Cardiac muscle cell (in vitro differentiated cells and primary cell): ENCODE measurements around the gene SYNPO. TPM values are rescaled to one million over a fixed set of nuclear protein-coding genes. Genes with fewer than 3 reads are reported as not detected.

Experiments used
- DNase-seq, 2 donors: peaks; one replicate each; pipeline versions ENCODE4 v3.0.0 to v3.0.0-alpha.2; 2010 to 2017; ENCODE audit warnings: low read depth in 1 of 2, low spot score in 1 of 2
- H3K27ac ChIP-seq: fragments of 200-600 bp; sonication (generic); 2 replicates; pipeline ENCODE4 v1.5.1; 2016
- H3K27me3 ChIP-seq: fragments of 200-600 bp; sonication (generic); 2 replicates; pipeline ENCODE4 v1.6.0; 2016; ENCODE audit warnings: control low read depth
- H3K36me3 ChIP-seq: fragments of 200-600 bp; sonication (generic); 2 replicates; pipeline ENCODE4 v1.5.1; 2016; ENCODE audit warnings: control low read depth
- H3K4me1 ChIP-seq: fragments of 200-600 bp; sonication (generic); 2 replicates; pipeline ENCODE4 v1.8.1; 2017; ENCODE audit warnings: low read depth, mild to moderate bottlenecking, mixed run types
- H3K4me3 ChIP-seq: fragments of 200-600 bp; sonication (generic); 2 replicates; pipeline ENCODE4 v1.5.1; 2016; ENCODE audit warnings: mild to moderate bottlenecking
- H3K9me3 ChIP-seq: fragments of 200-600 bp; sonication (generic); 2 replicates; pipeline ENCODE4 v1.5.1; 2017; ENCODE audit warnings: low read depth, mild to moderate bottlenecking, control low read depth
- polyA plus RNA-seq: library from polyadenylated mRNA; unstranded; fragments of >200 nt; fragmentation: Nextera tagmentation; extraction: Ambion mirVana; gene quantifications from 2 replicates; pipeline ENCODE4 v1.2.1, GENCODE V29; 2016
- total RNA-seq: library from RNA; depleted of rRNA; stranded (reverse); fragments of >200 nt; gene quantifications from 2 replicates; pipeline ENCODE4 v1.2.3, GENCODE V29; 2016
- TF ChIP-seq, protein P1 (sequence below): IDR thresholded peaks from 2 replicates; pipeline ENCODE4 v1.5.1; 2012; ENCODE audit warnings: low read depth, mild to moderate bottlenecking, low read length

Gene SYNPO
- total and polyA plus RNA-seq, 2 experiments from 2014 or later = 1.1 to 2.7 TPM

DNA sequence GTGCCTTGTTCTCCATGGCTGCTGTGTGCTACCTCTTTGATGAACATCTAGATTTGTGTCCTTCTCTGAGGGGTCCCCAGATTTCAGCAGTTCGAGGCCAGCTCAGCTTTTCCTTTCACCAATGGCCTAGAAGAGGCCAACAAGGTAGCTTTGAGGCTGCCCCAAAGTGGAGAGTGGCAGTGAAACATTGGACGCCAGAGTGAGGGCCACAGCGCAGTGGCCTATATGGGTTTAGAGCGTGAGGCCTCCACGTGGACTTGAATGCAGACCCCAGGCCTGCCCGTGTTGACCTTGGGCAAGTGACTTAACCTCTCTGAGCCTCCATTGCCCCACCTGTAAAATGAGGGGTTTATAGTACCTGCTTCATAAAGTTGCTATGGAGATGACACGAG lies 32.4 kb downstream of the SYNPO start:
- Histone ChIP-seq H3K27ac (no peak overlapping the region), H3K4me1 (no peaks in the 10 kb centered on the region), H3K9me3 (no peaks in the 10 kb centered on the region), H3K36me3 (no peaks in the 10 kb centered on the region), H3K4me3 (peak overlapping the region; percentile 56), H3K27me3 (no peaks in the 10 kb centered on the region)
- TF ChIP-seq, protein P1, sequence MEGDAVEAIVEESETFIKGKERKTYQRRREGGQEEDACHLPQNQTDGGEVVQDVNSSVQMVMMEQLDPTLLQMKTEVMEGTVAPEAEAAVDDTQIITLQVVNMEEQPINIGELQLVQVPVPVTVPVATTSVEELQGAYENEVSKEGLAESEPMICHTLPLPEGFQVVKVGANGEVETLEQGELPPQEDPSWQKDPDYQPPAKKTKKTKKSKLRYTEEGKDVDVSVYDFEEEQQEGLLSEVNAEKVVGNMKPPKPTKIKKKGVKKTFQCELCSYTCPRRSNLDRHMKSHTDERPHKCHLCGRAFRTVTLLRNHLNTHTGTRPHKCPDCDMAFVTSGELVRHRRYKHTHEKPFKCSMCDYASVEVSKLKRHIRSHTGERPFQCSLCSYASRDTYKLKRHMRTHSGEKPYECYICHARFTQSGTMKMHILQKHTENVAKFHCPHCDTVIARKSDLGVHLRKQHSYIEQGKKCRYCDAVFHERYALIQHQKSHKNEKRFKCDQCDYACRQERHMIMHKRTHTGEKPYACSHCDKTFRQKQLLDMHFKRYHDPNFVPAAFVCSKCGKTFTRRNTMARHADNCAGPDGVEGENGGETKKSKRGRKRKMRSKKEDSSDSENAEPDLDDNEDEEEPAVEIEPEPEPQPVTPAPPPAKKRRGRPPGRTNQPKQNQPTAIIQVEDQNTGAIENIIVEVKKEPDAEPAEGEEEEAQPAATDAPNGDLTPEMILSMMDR = no peak
- DNase-seq = no peak

GRCh38 chr5:150674341-150674821 lies 33.9 kb downstream of the SYNPO start:
- no peaks in the 10 kb centered on the region for H3K36me3 ChIP-seq
- TF ChIP-seq, protein P1 = no peak
- H3K27ac ChIP-seq = peak overlapping the region; percentile 44
- H3K27me3 ChIP-seq = no peaks in the 10 kb centered on the region
- H3K9me3 ChIP-seq = no peaks in the 10 kb centered on the region
- no peak for DNase-seq
- H3K4me1 ChIP-seq = no peaks in the 10 kb centered on the region
- no peak overlapping the region for H3K4me3 ChIP-seq

DNA sequence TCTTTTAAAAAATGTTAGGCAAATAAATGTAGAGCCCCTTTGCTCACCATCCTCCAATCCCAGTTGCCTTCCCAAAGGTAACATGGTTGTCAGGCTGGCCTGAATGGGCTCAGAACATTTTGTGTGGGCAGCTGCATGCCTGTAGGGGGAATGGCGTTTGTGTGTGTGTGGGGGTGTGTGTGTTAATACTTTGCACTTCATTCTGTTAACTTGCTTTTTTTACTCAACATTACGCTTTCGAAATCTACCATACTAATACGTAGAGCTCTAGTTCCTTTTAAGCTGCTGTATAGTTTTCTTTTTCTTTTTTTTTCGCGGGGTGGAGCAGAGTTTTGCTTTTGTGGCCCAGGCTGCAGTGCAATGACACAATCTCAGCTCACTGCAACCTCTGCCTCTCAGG lies 34.6 kb downstream of the SYNPO start:
- Histone ChIP-seq H3K27me3 (no peaks in the 10 kb centered on the region), H3K4me1 (no peaks in the 10 kb centered on the region), H3K36me3 (no peaks in the 10 kb centered on the region), H3K9me3 (no peaks in the 10 kb centered on the region), H3K27ac (no peak overlapping the region), H3K4me3 (no peak overlapping the region)
- TF ChIP-seq, protein P1 = no peak
- DNase-seq = peak in 1 of 2 donors; percentile 13

DNA sequence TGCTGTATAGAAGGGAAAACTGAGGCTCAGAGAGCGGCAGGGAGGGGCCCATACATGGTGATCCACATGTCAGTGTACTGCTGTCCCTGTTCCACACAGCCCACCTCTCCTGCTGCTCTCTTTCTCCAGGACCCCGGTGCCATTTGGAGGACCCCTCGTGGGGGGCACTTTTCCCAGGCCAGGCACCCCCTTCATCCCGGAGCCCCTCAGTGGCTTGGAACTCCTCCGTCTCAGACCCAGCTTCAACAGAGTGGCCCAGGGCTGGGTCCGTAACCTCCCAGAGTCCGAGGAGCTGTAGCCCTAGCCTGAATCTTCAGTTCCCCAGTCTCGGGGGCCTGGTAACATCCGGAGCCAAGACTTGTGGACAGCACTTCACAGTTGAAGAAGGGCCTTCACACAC lies 36.1 kb downstream of the SYNPO start:
- Histone ChIP-seq H3K27ac (no peak overlapping the region), H3K4me3 (no peak overlapping the region), H3K27me3 (no peaks in the 10 kb centered on the region), H3K9me3 (no peaks in the 10 kb centered on the region), H3K4me1 (no peaks in the 10 kb centered on the region), H3K36me3 (no peaks in the 10 kb centered on the region)
- TF ChIP-seq, protein P1 = no peak
- no peak for DNase-seq

GRCh38 chr5:150689120-150689519 lies 48.7 kb downstream of the SYNPO start:
- peaks cover 35% of the 10 kb centered on the region for H3K36me3 ChIP-seq
- H3K27ac ChIP-seq = no peak overlapping the region
- no peaks in the 10 kb centered on the region for H3K27me3 ChIP-seq
- TF ChIP-seq, protein P1 = no peak
- H3K4me1 ChIP-seq = no peaks in the 10 kb centered on the region
- no peak for DNase-seq
- H3K4me3 ChIP-seq = no peak overlapping the region
- H3K9me3 ChIP-seq = no peaks in the 10 kb centered on the region

- DNase-seq = no peak
- Histone ChIP-seq H3K9me3 (no peaks in the 10 kb centered on the region), H3K27me3 (no peaks in the 10 kb centered on the region), H3K4me3 (no peak overlapping the region), H3K4me1 (no peaks in the 10 kb centered on the region), H3K27ac (peak overlapping the region; percentile 53), H3K36me3 (peaks cover 52% of the 10 kb centered on the region)
- TF ChIP-seq, protein P1 = no peak
These were observed 50.3 kb downstream of the SYNPO start for GRCh38 chr5:150690760-150691159.
